Measurements from ENCODE around the gene ZNF888. TPM values are rescaled to one million over a fixed set of nuclear protein-coding genes. Genes with fewer than 3 reads are reported as not detected.

ZNF888 gene
- total RNA-seq, 1 experiment from 2014 or later: 13.4 TPM

GRCh38 chr19:52917531-52917930 lies 5.7 kb downstream of the ZNF888 start:
- Histone ChIP-seq H3K4ac (ENCODE audit: low read depth, low read length) (no peak overlapping the region), H2BK5ac (ENCODE audit: insufficient read length, low read length) (no peak overlapping the region), H4K20me1 (ENCODE audit: control insufficient read depth, insufficient read depth, insufficient read length) (no peaks in the 10 kb centered on the region), H2BK20ac (ENCODE audit: low read depth, low read length, poor library complexity, severe bottlenecking) (no peak overlapping the region), H2BK15ac (ENCODE audit: low read depth, low read length) (no peak overlapping the region), H3K18ac (ENCODE audit: insufficient read length, low read depth, low read length) (no peak overlapping the region), H3K9me3 (ENCODE audit: control insufficient read depth, low read depth, low read length) (no peaks in the 10 kb centered on the region), H3K79me1 (ENCODE audit: insufficient read depth, low read depth, low read length, poor library complexity, severe bottlenecking) (no peaks in the 10 kb centered on the region), H2BK120ac (ENCODE audit: low read depth, low read length, poor library complexity, severe bottlenecking) (no peak overlapping the region), H3K27ac (ENCODE audit: insufficient read length, low read depth, low read length) (no peak overlapping the region), H4K91ac (ENCODE audit: insufficient read length, low read depth, low read length) (no peak overlapping the region), H3T11ph (ENCODE audit: low read length) (no peak overlapping the region), H3K79me2 (ENCODE audit: insufficient read depth, low read length) (no peaks in the 10 kb centered on the region), H4K5ac (ENCODE audit: insufficient read length, low read depth, low read length) (no peak overlapping the region), H3K23me2 (ENCODE audit: insufficient read length, low read depth, low read length, poor library complexity, severe bottlenecking) (no peaks in the 10 kb centered on the region), H3K14ac (ENCODE audit: insufficient read depth, low read length) (no peak overlapping the region), H3K4me2 (ENCODE audit: insufficient read depth, insufficient read length, low read length) (no peak overlapping the region), H4K8ac (replicated peaks; ENCODE audit: insufficient read length, low read depth, low read length) (no peak overlapping the region), H3K27me3 (ENCODE audit: insufficient read depth, low read length) (no peaks in the 10 kb centered on the region), H2AFZ (ENCODE audit: low read length) (no peak overlapping the region), H3K4me1 (ENCODE audit: insufficient read depth, low read length) (no peaks in the 10 kb centered on the region), H3K23ac (ENCODE audit: insufficient read length, low read depth, low read length) (no peak overlapping the region), H3K9ac (ENCODE audit: extremely low read depth, insufficient read length, low read length) (no peak overlapping the region), H3K56ac (ENCODE audit: insufficient read length, low read depth, low read length) (no peak overlapping the region), H2AK5ac (ENCODE audit: insufficient read length, low read length) (no peak overlapping the region), H2BK12ac (ENCODE audit: insufficient read length, low read depth, low read length) (no peak overlapping the region)
- Mint-ChIP-seq H3K36me3 (ENCODE audit: insufficient read depth in 1 of 3, low read depth in 3 of 3) (peaks cover 6 to 54% (median 43%) of the 10 kb centered on the region in 3 experiments; a peak in 6 of 7 replicates), H3K9me3 (no peaks in the 10 kb centered on the region), H3K27ac (no peak overlapping the region), H3K4me3 (no peak overlapping the region), H3K4me1 (peaks cover 9% of the 10 kb centered on the region in 2 experiments), H3K27me3 (ENCODE audit: low read depth) (no peaks in the 10 kb centered on the region; the same call in 1 of the 2 replicates)
- WGBS (ENCODE audit: extremely low coverage, insufficient read length, low lambda C conversion rate): no CpG with 5 or more reads among the region's 5 CpGs
- DNase-seq: no peak
- TF ChIP-seq CTCF (conservative IDR thresholded peaks at IDR 0.05): no peak

All from H9 (cell line).